K562 (cell line): ENCODE results near the gene PSEN1. TPM values are rescaled to one million over a fixed set of nuclear protein-coding genes. Genes with fewer than 3 reads are reported as not detected.
A peak's percentile ranks its signal among the peaks of the same experiment; 100 is the strongest.

Source experiments
- ATAC-seq: fragments of 200-7000 bp; cut with Tn5 transposase; 3 replicates; pipeline ENCODE4 v1.9.1; 2020; ENCODE audit warnings: moderate library complexity
- BruUV-seq: library from RNA; stranded (reverse); fragments of 400-500 nt; replicated peaks from 2 replicates; lab custom pipeline; 2021; lab: Mats Ljungman, UMichigan
- CTCF ChIA-PET: fragments of 300-600 bp; formaldehyde crosslinking; extraction: SDS; loops from one replicate; lab custom pipeline; 2021; ENCODE audit warnings: low intra/inter-chr PET ratio; lab: Yijun Ruan, JAX
- POLR2A ChIA-PET: fragments of 300-600, 350-650 bp; sonication (Branson Sonifier 250); formaldehyde crosslinking; extraction: SDS; loops from one replicate; lab custom pipeline; 2021; ENCODE audit warnings: antibody characterized with exemption, inconsistent platforms; lab: Yijun Ruan, JAX
- DNase-seq, 4 experiments: peaks; one replicate each; pipeline versions ENCODE4 v3.0.0 to v3.0.0-alpha.2; 2011 to 2018; ENCODE audit warnings: low spot score in 3 of 4, mixed read lengths in 3 of 4; ENCODE audit errors: extremely low read depth in 1 of 4
- FAIRE-seq: peaks from 2 replicates; lab custom pipeline; 2011; peaks lifted over from hg19 to GRCh38; lab: Jason Lieb, UNC
- H2AFZ ChIP-seq: 2 replicates; pipeline ENCODE4 v1.6.0; 2011; ENCODE audit warnings: low read depth, low read length, control low read depth, inconsistent platforms
- H3K27ac ChIP-seq: fragments of 200-600 bp; 3 replicates; pipeline ENCODE4 v1.8.0; 2011; ENCODE audit warnings: low read depth, mild to moderate bottlenecking, control low read depth, inconsistent platforms, low read length, moderate library complexity, mixed read lengths; ENCODE audit errors: extremely low read depth
- H3K27me3 ChIP-seq, 2 experiments: fragments of 300-600 bp in 1 of 2; 2 replicates in 1 of 2; 3 replicates in 1 of 2; pipeline versions ENCODE4 v1.6.0 to v1.8.0; 2011; ENCODE audit warnings: inconsistent platforms in 2 of 2, low read length in 2 of 2, mild to moderate bottlenecking in 1 of 2, mixed read lengths in 1 of 2, moderate library complexity in 1 of 2; ENCODE audit not compliant: control insufficient read depth in 2 of 2, insufficient read depth in 2 of 2
- H3K36me3 ChIP-seq: fragments of 300-600 bp; 3 replicates; pipeline ENCODE4 v1.8.0; 2011; ENCODE audit warnings: mild to moderate bottlenecking, low read length, inconsistent platforms; ENCODE audit not compliant: control insufficient read depth, insufficient read depth
- H3K4me1 ChIP-seq, 2 experiments: fragments of 200-600 bp in 1 of 2; replicated peaks in 1 of 2; 2 replicates in 1 of 2; 3 replicates in 1 of 2; pipeline versions ENCODE4 v1.5.1 to v1.8.0; 2011; ENCODE audit warnings: inconsistent platforms in 2 of 2, low read length in 2 of 2, mild to moderate bottlenecking in 1 of 2, mixed read lengths in 1 of 2, moderate library complexity in 1 of 2; ENCODE audit not compliant: control insufficient read depth in 2 of 2, insufficient read depth in 2 of 2
- H3K4me2 ChIP-seq: 2 replicates; pipeline ENCODE4 v1.6.1; 2011; ENCODE audit warnings: low read length, control low read depth, inconsistent platforms, mixed read lengths; ENCODE audit not compliant: insufficient read depth
- H3K4me3 ChIP-seq: fragments of 200-600 bp; sonication (generic), shearing (Covaris generic); 2 replicates; pipeline ENCODE4 v1.5.1; 2016; ENCODE audit warnings: control low read depth, inconsistent platforms
- H3K79me2 ChIP-seq: fragments of 200-600 bp; 3 replicates; pipeline ENCODE4 v1.8.0; 2011; ENCODE audit warnings: low read length, inconsistent platforms; ENCODE audit not compliant: control insufficient read depth, insufficient read depth
- H3K9ac ChIP-seq, 2 experiments: 2 replicates each; pipeline versions ENCODE4 v1.6.0 to v1.6.1; 2011; ENCODE audit warnings: low read depth in 2 of 2, low read length in 2 of 2, control low read depth in 1 of 2, inconsistent platforms in 1 of 2, mild to moderate bottlenecking in 1 of 2, mixed read lengths in 1 of 2; ENCODE audit not compliant: insufficient read depth in 1 of 2
- H3K9me1 ChIP-seq: one replicate; pipeline ENCODE4 v1.6.0; 2011; ENCODE audit warnings: inconsistent platforms, mild to moderate bottlenecking, low read length, moderate library complexity; ENCODE audit not compliant: control insufficient read depth, insufficient read depth
- H3K9me3 ChIP-seq: replicated peaks from 2 replicates; pipeline ENCODE4 v1.5.1; 2011; ENCODE audit warnings: low read depth, low read length, inconsistent platforms; ENCODE audit not compliant: control insufficient read depth, insufficient read depth
- H4K20me1 ChIP-seq: replicated peaks from 2 replicates; pipeline ENCODE4 v1.6.1; 2011; ENCODE audit warnings: low read length, inconsistent platforms, mixed read lengths; ENCODE audit not compliant: control insufficient read depth, insufficient read depth
- CREB5 ChIP-seq: fragments of 250-450 bp; sonication (Bioruptor Pico); IDR thresholded peaks from 2 replicates; pipeline ENCODE4 v1.5.0; 2020; ENCODE audit warnings: mild to moderate bottlenecking
- RFX1 ChIP-seq: fragments of 450-650 bp; IDR thresholded peaks from 2 replicates; pipeline ENCODE4 v1.6.1; 2016; ENCODE audit warnings: mild to moderate bottlenecking, moderate library complexity
- whole genome bisulfite sequencing: fragments of 100-300 bp; shearing (Covaris generic); methylation state at CpG from one replicate; pipeline ENCODE4 v1.1.6; 2016; ENCODE audit warnings: low coverage, mixed read lengths; ENCODE audit not compliant: insufficient coverage; ENCODE audit errors: missing lambda C conversion rate; 5-methylcytosine and 5-hydroxymethylcytosine counted together
- in situ Hi-C: fragments of 300-500 bp; cut with MboI; formaldehyde crosslinking; loops from 4 replicates; pipeline ENCODE4 v1.15.0; 2018; ENCODE audit warnings: inconsistent platforms, mixed read lengths
- intact Hi-C: fragments of 100-400 bp; cut with micrococcal nuclease; formaldehyde crosslinking; loops from 2 replicates; pipeline ENCODE4 v1.14.2; 2022
- polyA plus RNA-seq, 8 experiments: library from polyadenylated mRNA; depleted of rRNA in 4 of 8; stranded (reverse) in 5 of 8; unstranded in 3 of 8; fragments of >200 nt; fragmentation: Nextera tagmentation in 2 of 8; fragmentation: Illumina TruSeq in 1 of 8; extraction: Ambion mirVana in 2 of 8; extraction: Trizol in 1 of 8; gene quantifications; 2 replicates each; pipeline versions ENCODE4 v1.2.1 to v1.2.3, GENCODE V29; 2011 to 2014; ENCODE audit warnings: inconsistent platforms in 1 of 8, missing spikeins in 1 of 8
- total RNA-seq, 7 experiments: library from RNA; depleted of rRNA in 6 of 7; stranded (reverse); fragments of >200 nt in 6 of 7; fragmentation: Illumina TruSeq in 2 of 7; extraction: Trizol in 2 of 7; gene quantifications; 2 replicates each; pipeline versions ENCODE4 v1.2.1 to v1.2.3, GENCODE V29; 2011 to 2021; ENCODE audit warnings: low replicate concordance in 1 of 7

The PSEN1 gene
- total and polyA plus RNA-seq, 9 of the 15 experiments (the other 6 are each of a cell fraction or from before 2014, with no cell fraction given) = 6.5 to 25.2 (median 14.3) TPM

GRCh38 chr14:73261075-73261474, 124.8 kb downstream of the PSEN1 start:
- H3K4me2 ChIP-seq = no peak overlapping the region
- CTCF ChIA-PET = no interaction called here
- H3K36me3 ChIP-seq = no peaks in the 10 kb centered on the region
- 28% methylated on average over 6 of the region's 6 CpGs for WGBS
- DNase-seq (no peak), FAIRE-seq (no peak), ATAC-seq (no peak)
- H3K9ac ChIP-seq = no peak overlapping the region
- H3K79me2 ChIP-seq = no peaks in the 10 kb centered on the region
- in situ Hi-C loops (no loop called here), intact Hi-C loops (no loop called here)
- H2AFZ ChIP-seq = no peak overlapping the region
- TF ChIP-seq RFX1 = peak; percentile 78
- TF ChIP-seq CREB5 (CRISPR knock-in tag) = no peak
- no TSS peak for BruUV-seq
- no peaks in the 10 kb centered on the region for H3K9me1 ChIP-seq
- H3K4me1 ChIP-seq = peaks cover 0 to 15% of the 10 kb centered on the region in 2 experiments; a peak in 2 of 5 replicates
- no peaks in the 10 kb centered on the region for H4K20me1 ChIP-seq
- no peaks in the 10 kb centered on the region for H3K9me3 ChIP-seq
- POLR2A ChIA-PET = no interaction called here
- no peaks in the 10 kb centered on the region for H3K27me3 ChIP-seq
- H3K27ac ChIP-seq = no peak overlapping the region
- H3K4me3 ChIP-seq = no peak overlapping the region
